ENCODE data around the gene FPGS.
"Not testable (repeated sequence)": the region's sequence is repeated elsewhere in the genome, so short reads cannot be mapped to it uniquely, and the experiment has no call there.

Gene FPGS

GRCh38 chr9:127802576-127803443 lies at the start of gene FPGS:
FPGS (plus strand) TSS chr9:127802882; CDS start chr9:127802925, 43 bp downstream.
- CTCF ChIA-PET: interaction anchor here (1.1 kb wide), 2 partner anchors 12 to 69 kb away, joined by 3 read pairs; no protein-coding TSS in a partner anchor
- H3K36me3 Mint-ChIP-seq: peaks cover 16% of the 10 kb centered on the region
- DNase-seq: peak; percentile 89
- peak within 1 kb of the TSS; percentile 94 for H3K4me3 Mint-ChIP-seq
- H3K4me1 Mint-ChIP-seq: peaks cover 29% of the 10 kb centered on the region
- H3K27ac Mint-ChIP-seq: peak within 1 kb of the TSS; percentile 90
- no peaks in the 10 kb centered on the region for H3K27me3 Mint-ChIP-seq
- no peaks in the 10 kb centered on the region for H3K9me3 Mint-ChIP-seq

- Mint-ChIP-seq H3K9me3 (no peaks in the 10 kb centered on the region), H3K4me3 (no peak overlapping the region), H3K36me3 (peaks cover 32% of the 10 kb centered on the region), H3K4me1 (no peaks in the 10 kb centered on the region), H3K27me3 (no peaks in the 10 kb centered on the region), H3K27ac (no peak overlapping the region)
- CTCF ChIA-PET: no interaction called here
- no peak for DNase-seq
Measured at GRCh38 chr9:127753148-127753547, 49.5 kb upstream of the FPGS start.

- no peaks in the 10 kb centered on the region for H3K27me3 Mint-ChIP-seq
- CTCF ChIA-PET: no interaction called here
- H3K4me3 Mint-ChIP-seq: no peak overlapping the region
- H3K9me3 Mint-ChIP-seq: no peaks in the 10 kb centered on the region
- peaks cover 30% of the 10 kb centered on the region for H3K36me3 Mint-ChIP-seq
- no peak for DNase-seq
- H3K27ac Mint-ChIP-seq: no peak overlapping the region
- H3K4me1 Mint-ChIP-seq: no peaks in the 10 kb centered on the region
Measured at GRCh38 chr9:127753622-127754021, 49.1 kb upstream of the FPGS start.

GRCh38 chr9:127754099-127755060 lies 48.3 kb upstream of the FPGS start:
- Mint-ChIP-seq H3K36me3 (peaks cover 29% of the 10 kb centered on the region), H3K4me1 (no peaks in the 10 kb centered on the region), H3K4me3 (no peak overlapping the region), H3K9me3 (no peaks in the 10 kb centered on the region), H3K27me3 (no peaks in the 10 kb centered on the region), H3K27ac (no peak overlapping the region)
- no peak for DNase-seq
- CTCF ChIA-PET: no interaction called here

GRCh38 chr9:127755061-127756060 lies 47.3 kb upstream of the FPGS start:
- Mint-ChIP-seq H3K4me1 (no peaks in the 10 kb centered on the region), H3K27me3 (no peaks in the 10 kb centered on the region), H3K27ac (no peak overlapping the region), H3K4me3 (no peak overlapping the region), H3K36me3 (peaks cover 27% of the 10 kb centered on the region), H3K9me3 (no peaks in the 10 kb centered on the region)
- DNase-seq: no peak
- CTCF ChIA-PET: no interaction called here

- CTCF ChIA-PET: interaction anchor here (0.6 to 2.1 kb wide), 3 partner anchors 21 to 114 kb away, joined by 3 to 8 read pairs (median 7); no protein-coding TSS in a partner anchor
- no peak for DNase-seq
- H3K36me3 Mint-ChIP-seq: peaks cover 24% of the 10 kb centered on the region
- no peaks in the 10 kb centered on the region for H3K4me1 Mint-ChIP-seq
- H3K27me3 Mint-ChIP-seq: no peaks in the 10 kb centered on the region
- H3K9me3 Mint-ChIP-seq: no peaks in the 10 kb centered on the region
- H3K27ac Mint-ChIP-seq: no peak overlapping the region
- no peak overlapping the region for H3K4me3 Mint-ChIP-seq
Measured at GRCh38 chr9:127756233-127756632, 46.4 kb upstream of the FPGS start.

- H3K4me3 Mint-ChIP-seq, H3K27ac Mint-ChIP-seq, H3K9me3 Mint-ChIP-seq, H3K4me1 Mint-ChIP-seq, H3K27me3 Mint-ChIP-seq, DNase-seq: not testable (repeated sequence)
- CTCF ChIA-PET: interaction anchor here (0.6 to 2.1 kb wide), 3 partner anchors 22 to 113 kb away, joined by 3 to 8 read pairs (median 7); no protein-coding TSS in a partner anchor
- H3K36me3 Mint-ChIP-seq: peaks cover 19% of the 10 kb centered on the region
Measured at GRCh38 chr9:127756776-127757175, 45.9 kb upstream of the FPGS start.

GRCh38 chr9:127758843-127759242 lies 43.8 kb upstream of the FPGS start:
- Mint-ChIP-seq H3K36me3 (peaks cover 35% of the 10 kb centered on the region), H3K4me1 (peaks cover 14% of the 10 kb centered on the region), H3K27ac (peak overlapping the region; percentile 20), H3K4me3 (no peak overlapping the region), H3K27me3 (no peaks in the 10 kb centered on the region), H3K9me3 (no peaks in the 10 kb centered on the region)
- CTCF ChIA-PET: interaction anchor here (1.0 kb wide), 1 partner anchor 12 kb away, joined by 3 read pairs; no protein-coding TSS in a partner anchor
- no peak for DNase-seq

- H3K9me3 Mint-ChIP-seq: no peaks in the 10 kb centered on the region
- no peak overlapping the region for H3K27ac Mint-ChIP-seq
- H3K4me3 Mint-ChIP-seq: no peak overlapping the region
- no peak for DNase-seq
- CTCF ChIA-PET: interaction anchor here (1.0 kb wide), 1 partner anchor 24 kb away, joined by 3 read pairs; no protein-coding TSS in a partner anchor
- H3K4me1 Mint-ChIP-seq: peaks cover 29% of the 10 kb centered on the region
- H3K36me3 Mint-ChIP-seq: peaks cover 52% of the 10 kb centered on the region
- no peaks in the 10 kb centered on the region for H3K27me3 Mint-ChIP-seq
Measured at GRCh38 chr9:127761061-127761460, 41.6 kb upstream of the FPGS start.

- CTCF ChIA-PET: interaction anchor here (1.0 kb wide), 1 partner anchor 23 kb away, joined by 3 read pairs; no protein-coding TSS in a partner anchor
- Mint-ChIP-seq H3K9me3 (no peaks in the 10 kb centered on the region), H3K27me3 (no peaks in the 10 kb centered on the region), H3K27ac (peak overlapping the region; percentile 33), H3K4me3 (no peak overlapping the region), H3K4me1 (peaks cover 34% of the 10 kb centered on the region), H3K36me3 (peaks cover 56% of the 10 kb centered on the region)
- DNase-seq: no peak
Measured at GRCh38 chr9:127761491-127761956, 41.2 kb upstream of the FPGS start.

- Mint-ChIP-seq H3K4me3 (no peak overlapping the region), H3K36me3 (peaks cover 61% of the 10 kb centered on the region), H3K4me1 (peaks cover 41% of the 10 kb centered on the region), H3K9me3 (no peaks in the 10 kb centered on the region), H3K27me3 (no peaks in the 10 kb centered on the region), H3K27ac (peak overlapping the region; percentile 42)
- DNase-seq: no peak
- CTCF ChIA-PET: no interaction called here
Measured at GRCh38 chr9:127762111-127762676, 40.5 kb upstream of the FPGS start.

- peak overlapping the region; percentile 73 for H3K27ac Mint-ChIP-seq
- H3K4me3 Mint-ChIP-seq: no peak overlapping the region
- no peaks in the 10 kb centered on the region for H3K27me3 Mint-ChIP-seq
- DNase-seq: no peak
- peaks cover 58% of the 10 kb centered on the region for H3K4me1 Mint-ChIP-seq
- H3K9me3 Mint-ChIP-seq: no peaks in the 10 kb centered on the region
- CTCF ChIA-PET: interaction anchor here (0.6 to 1.7 kb wide), 10 partner anchors 10 to 916 kb away, joined by 3 to 8 read pairs (median 4); partner anchors contain the start of gene TOR2A
- H3K36me3 Mint-ChIP-seq: peaks cover 64% of the 10 kb centered on the region
Measured at GRCh38 chr9:127763918-127764384, 38.7 kb upstream of the FPGS start.
